Right renal pelvis (tissue), 4 donors: Measurements from ENCODE around the gene AKAP11. TPM values are rescaled to one million over a fixed set of nuclear protein-coding genes. Genes with fewer than 3 reads are reported as not detected.

Experiments
- DNase-seq, 4 donors: peaks; one replicate each; pipeline ENCODE4 v3.0.0-alpha.2; 2013; ENCODE audit warnings: low read depth in 4 of 4, low spot score in 3 of 4, missing footprints in 1 of 4
- polyA plus RNA-seq, 4 donors: library from polyadenylated mRNA; unstranded; fragments of 120-200 nt; gene quantifications; one replicate each; pipeline ENCODE4 v1.2.1, GENCODE V29; 2013; ENCODE audit not compliant: insufficient read length in 4 of 4

Gene AKAP11
- polyA plus RNA-seq, 4 donors: 32.7 to 41.5 (median 39.7) TPM

DNA sequence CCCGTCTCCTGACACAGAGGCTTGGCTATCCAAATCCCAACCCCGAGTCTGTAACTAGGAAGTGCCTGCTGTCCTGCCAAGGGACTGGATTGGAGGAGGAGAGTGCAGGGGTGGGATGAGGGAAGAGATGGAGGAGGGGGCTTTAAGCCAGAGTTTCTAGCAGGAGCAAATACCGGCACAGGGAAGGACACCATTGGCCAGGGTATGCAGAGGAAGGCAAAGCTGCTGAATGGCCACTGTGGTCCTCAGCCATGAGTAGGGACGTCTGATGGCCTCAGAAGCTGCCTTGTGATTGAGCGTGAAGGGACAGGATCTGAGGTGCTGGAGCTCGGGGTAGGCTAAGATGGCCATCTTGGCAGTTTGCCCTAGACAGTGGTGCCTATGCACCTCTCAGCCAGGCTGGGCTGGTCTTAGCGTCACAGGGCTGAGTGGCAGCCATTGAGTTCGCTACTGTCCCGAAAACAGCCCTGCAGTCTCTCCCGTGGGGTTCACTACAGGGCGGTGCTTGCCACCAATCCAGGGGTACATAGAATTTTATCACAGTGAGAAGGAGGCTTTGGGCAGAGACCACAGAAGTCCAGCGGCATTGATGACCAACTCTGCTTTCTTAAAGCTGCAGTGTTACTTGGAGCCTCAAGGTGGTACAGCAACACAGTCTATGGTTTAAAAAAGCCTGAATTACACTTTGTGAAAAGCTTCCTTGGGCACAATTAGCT is 61.8 kb downstream of the AKAP11 start:
- no peak for DNase-seq

DNA sequence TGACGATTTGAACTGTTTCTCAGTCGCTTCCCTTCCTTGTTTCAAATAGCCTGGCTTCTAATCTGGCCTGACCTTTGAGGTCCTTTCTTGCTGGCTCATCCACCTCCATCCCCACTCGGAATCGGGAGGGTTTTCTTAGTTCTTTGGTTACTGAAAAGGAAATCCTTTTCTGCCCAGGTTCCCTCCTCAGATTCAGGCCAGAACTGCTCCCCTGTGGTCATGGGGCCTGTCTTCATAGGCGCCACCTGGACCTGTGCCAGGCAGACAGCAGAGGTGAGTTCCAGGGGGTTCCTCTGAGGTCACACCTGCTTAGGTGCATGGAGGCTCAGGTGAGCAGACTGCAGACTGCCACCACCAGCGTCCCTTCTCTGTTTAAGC is 62.4 kb downstream of the AKAP11 start:
- DNase-seq: no peak

DNA sequence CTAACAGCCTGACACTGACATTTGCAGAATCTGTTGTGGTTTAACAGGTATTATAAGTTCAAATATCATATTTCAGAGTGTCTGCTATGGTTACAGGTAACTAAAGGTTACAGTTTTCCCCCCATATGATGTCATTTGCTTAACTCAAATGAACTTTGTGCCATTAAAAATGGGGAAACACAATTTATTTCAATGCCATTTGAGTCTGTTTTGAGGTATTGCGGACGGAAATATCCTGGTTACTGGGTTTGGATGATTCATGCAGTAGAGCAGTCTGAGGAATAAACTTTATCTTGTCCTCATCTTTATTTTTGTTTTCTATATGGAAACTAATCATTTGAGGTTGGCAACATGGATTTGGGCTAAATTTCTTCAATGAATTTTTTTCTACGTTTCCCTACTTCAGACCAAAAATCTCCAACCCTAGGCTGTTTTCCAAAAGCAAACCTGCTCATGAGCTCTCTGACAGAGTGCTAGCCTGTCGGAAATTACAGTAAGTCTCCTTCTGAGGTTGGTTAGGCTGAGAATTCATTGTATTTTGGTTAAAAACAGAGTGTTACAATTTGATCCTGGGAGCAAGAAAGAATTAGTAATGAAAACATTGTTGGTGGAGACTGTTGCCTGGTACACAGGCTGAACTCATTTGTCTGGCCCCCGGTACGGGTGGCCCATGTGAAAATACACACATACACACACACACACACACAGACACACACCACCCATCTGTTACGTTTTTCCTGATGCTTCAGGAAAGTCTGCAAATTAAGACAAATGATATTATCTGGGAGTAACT is 66.1 kb downstream of the AKAP11 start:
- DNase-seq: no peak

DNA sequence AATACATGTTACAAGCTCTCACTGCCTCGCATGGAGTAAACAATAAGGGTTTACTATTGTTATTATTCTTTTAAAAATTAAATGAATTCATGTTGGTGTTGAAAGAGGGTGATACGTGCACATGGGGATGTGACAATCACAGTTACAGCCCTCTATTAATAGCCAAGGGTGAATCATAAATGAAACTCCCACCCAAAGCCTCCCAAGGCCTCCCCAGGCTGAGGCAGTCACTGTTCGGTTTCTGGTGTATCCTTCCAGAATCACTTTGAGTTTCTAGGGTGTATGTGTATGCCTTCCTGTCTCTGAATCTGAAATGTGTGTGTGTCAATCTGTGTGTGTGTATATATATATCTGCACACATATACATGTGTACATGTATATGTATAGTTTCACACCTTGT is 73.4 kb downstream of the AKAP11 start:
- no peak for DNase-seq

DNA sequence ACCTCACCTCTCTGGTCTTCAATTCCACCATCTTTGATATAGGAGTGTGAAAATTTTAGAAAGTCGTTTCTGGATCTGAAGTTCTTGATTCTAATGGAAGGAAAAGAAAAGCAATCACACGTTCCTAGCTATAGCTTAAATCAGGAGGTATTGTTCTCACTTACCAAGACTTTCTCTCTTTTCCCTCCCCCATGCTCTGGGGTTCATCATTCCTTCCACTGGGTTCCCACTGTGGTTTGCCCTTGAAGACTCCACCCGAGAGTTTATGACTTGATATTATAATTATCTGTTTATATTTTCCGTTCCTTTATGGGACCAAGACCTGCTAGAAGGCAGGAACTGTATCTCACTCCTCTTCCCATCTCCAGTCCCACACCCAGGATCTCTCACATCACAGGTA is 76.6 kb downstream of the AKAP11 start:
- no peak for DNase-seq

DNA sequence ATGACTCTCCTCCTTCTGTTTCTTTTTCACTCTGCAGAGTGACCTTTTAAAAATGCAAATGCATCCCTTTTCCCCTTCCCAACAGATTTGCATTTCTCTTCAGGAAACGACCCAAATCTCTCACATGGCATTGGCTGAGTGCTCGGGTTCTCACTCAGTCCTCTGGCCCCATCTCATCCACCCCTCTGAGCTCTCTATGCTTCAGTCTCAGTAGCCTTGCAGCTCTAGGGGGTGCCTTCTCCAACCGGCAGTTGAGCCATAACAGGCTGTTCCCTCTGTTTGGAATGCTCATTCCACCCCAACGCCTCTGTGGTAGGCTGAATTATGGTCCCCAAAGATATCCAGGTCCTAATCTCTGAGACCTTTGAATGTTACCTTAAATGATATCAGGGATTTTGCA is 78.2 kb downstream of the AKAP11 start:
- no peak for DNase-seq

DNA sequence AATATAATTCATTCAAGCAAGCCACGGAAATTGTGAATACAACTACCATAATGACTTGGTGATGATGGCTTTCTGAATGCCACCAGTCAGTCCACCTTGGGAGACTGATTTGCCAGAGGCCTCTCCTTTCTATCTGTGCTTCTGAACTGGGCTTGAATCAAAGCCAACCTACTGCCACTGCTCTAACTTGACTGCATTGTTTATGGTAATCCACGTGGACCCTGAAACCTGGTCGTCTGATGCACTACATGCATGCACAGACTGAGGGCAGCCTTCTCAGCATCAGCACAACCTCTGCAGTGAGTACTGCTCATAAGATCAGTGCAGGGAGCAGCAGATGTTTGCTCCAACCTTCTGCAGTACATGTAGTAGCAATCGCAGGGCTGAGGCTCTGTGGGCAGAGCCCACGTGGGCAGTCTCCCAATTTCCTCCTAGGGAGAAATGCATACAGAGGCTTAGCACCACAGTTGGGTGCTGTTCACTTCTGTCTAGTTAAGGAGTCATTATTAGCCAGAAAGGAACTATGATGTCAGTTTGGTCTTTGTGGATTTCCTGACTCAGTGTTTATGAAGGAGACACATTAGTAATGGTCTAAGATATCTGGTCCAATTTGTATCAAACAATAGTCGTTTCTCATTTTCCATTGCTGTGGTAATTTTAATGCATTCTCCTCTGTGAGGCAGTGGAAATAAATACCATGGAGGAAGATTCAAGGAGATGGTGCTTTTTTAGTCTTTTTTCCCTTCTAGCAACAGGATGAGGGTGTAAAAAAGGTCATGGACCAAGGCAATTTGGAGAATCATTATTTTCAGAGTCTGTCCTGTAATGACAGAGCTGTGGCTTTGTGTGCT is 82.5 kb downstream of the AKAP11 start:
- no peak for DNase-seq

DNA sequence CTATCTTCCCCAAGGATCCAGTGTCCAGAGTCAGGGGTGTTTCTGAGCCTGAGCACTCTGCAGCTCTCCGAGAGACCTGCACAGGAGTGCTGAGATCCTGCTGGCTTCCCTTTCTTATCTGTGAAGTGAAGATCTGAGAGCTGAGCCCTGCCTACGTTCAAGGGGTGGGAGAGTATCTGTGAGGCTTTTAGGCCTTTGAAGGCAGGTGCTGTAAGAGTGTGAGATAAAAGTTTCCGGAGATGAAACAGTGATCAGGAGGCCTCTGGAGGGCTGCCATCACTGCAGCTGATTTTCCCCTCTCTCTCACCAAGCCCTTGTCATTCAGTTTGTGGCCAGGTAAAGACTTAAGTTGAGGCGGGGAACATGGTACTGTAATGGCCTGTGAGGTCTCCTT is 83.1 kb downstream of the AKAP11 start:
- DNase-seq: no peak

DNA sequence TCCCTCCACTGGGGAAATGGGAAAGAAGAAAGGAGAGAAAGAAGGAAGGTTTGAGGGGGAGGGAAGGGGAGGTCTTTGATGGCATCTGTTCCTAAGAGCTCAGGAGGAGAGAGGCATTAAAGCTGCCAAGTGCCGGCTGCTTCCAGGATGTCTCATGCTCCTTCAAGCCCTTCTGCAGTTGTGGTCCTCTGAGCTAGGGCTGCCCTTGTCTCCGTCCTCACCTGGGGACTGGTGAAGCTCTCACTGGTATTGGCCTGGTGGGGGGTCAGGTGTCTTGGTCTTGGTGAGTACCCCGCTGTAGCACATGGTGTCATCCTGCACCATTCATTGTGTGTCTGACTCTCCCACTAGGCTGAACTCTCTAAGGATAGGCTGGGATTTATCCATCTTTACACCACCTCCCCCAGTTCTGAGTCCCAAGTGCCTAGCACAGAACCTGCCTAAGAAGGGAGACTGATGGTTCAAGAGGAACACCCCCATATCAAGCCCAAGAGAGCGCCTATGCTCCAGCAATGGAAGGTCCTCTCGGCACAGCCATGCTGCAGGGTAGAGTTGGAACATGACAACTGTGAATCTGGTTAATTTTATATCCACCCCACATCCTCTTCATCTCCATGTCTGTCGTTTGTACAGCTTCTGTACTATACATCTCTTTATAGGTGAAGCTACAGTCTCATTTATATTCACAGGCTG is 83.7 kb downstream of the AKAP11 start:
- DNase-seq: no peak

DNA sequence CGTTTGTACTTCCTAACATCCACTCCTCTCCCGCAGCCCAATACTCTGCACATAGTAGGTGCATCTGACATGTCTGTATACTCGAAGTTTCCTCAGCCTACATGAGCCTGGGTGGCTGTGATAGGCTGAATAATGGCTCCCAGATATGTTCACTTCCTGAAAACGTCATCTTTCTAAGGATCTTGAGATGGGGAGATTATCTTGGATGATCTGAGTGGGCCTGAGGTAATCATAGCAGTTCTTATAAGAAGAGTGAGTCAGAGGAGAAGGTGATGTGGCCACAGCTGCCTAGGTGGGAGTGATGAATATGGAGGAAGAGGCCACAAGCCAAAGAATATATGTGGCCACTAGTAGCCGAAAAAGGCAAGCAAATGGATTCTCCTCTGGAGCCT is 84.2 kb downstream of the AKAP11 start:
- DNase-seq: no peak

DNA sequence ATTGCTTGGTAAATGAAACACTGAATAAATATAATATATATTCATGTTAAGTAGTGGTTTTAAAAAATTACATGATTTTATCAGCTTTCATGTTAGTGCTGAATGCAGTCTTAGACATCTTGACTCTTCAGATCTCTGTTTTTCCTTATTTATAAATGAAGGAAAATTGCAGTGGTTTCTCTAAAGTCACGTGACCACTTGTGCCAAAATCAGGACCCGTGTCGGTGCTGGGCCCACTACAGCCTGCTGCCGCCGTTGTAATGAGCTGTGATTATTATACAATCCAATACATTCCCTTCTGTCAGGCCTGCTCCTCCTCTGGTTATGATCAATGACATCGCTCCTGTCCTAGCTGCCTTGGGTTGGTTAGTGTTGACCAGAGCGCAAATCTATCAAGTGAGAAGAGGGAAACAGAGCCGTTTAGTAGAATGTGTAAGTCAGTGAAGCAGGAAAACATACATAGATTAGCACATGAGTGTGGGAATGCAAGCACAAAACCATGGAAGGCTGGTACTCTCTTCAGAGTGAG is 88.2 kb downstream of the AKAP11 start:
- DNase-seq: no peak

DNA sequence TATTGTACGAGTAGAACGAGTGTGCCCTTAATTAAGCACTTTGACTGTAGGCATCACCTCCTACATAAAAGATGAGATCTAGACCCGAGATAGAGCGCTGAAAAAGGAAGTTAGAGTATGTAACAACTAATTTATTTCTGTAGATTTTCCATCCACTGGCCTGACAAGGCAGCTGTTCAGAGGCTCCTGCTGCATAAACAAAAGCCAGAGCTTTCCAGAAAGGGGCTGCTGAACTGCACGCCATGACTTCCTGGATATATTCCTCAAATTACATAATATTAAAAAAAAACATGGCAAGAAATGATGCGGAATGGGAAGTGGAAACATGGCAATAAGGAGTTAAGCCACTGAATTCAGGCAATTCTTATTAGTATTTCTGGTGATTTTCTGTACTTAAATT is 89.7 kb downstream of the AKAP11 start:
- no peak for DNase-seq

DNA sequence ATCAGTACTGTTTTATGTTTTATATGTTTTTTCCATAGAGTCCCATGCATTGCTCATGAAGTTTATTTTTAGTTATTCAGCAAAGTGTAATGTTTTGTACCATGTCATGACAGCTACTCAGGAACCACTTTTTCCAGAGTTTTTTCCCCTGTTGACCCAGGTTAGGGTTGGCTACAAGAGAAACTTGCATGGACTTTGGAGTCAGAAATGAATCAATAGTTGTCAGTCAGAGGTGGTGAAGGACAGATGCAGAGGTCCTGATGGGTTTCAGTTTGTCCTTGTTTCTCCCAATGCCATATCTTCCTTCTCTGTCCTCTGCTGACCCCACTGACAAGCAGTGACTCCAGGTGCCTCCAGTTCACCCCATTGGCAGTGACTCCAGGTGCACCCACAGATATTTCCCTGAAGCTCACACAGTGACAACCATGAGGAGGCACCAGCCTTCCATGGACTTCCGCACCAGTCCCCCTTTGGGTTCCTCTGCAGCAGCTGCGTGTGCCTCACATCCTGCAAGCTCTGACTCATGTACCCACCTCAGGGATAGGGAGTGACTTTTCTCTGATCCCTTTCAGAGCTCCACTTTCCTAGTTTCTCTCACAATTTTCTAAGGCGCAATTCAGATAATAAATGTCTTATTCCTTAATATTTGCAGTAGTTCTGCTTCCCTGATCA is 92.1 kb downstream of the AKAP11 start:
- DNase-seq: no peak

DNA sequence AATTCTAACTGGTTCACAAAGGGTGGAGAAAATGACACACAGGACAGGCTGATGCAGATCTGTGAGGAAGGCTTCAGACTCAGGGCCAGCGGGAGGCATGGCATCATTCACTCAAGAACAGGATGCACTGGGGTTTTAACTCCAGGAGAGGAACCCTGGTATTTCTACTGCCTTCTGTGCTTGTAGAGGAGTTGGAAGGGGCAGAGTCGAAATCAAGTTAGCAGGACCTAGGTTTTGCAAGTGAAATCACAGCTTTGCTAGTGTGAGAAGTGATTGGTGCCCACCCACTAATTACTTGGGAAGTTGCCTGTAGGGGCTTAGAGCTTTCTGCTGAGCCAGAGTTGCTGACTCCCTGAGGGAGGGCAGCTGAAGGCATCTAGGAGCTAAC is 92.7 kb downstream of the AKAP11 start:
- DNase-seq: no peak

DNA sequence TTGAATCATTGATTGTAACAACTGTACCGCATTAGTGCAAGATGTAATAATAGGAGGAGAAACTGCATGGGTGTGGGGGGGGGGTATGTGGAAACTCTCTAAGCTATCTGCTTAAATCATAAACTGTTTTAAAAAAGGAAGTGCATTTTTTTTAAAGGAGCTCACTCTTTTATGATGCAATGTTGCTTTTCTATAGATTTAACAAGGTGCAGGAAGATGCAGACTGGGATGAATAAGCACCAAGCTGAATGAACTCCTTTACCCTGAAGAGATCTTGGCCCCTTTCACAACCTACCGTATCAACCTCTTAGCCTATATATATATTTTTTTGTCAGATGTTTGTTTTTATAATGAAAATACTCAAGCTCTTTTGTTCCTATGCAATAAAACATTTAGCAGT is 95.9 kb downstream of the AKAP11 start:
- no peak for DNase-seq

DNA sequence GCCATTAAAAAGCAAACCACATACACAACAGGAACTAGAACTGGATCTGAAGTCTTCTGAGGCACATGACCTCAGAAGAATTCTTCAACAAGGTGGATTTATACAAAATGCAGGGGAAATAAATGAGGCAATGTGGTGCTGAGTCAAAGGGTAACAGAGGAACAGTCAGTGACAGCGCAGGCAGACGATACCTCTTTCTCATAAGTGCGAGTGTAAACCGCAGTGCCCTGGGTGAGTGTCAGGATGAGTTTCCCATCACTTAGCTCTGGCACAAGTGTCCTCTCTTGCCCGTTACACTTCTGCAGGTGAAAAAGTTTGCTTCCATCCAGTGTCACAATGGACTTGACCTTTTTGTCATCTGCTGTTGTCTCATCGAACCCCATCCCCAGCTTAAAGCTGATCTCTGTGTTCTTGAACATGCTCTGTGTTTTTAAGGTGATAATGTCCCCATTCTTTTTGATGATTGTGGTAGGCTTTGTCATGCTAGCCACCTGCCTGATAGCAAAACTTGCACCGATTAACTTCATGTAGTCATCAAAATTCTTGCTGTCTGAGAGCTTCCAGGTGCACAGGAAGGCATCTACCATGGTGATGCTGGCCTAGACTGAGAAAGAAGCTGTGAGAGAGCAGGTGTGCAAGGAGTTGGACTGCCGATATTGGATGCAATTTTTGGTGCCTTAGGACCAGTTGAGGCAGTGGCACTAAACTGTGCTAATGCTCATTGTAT is 97.3 kb downstream of the AKAP11 start:
- DNase-seq: no peak

DNA sequence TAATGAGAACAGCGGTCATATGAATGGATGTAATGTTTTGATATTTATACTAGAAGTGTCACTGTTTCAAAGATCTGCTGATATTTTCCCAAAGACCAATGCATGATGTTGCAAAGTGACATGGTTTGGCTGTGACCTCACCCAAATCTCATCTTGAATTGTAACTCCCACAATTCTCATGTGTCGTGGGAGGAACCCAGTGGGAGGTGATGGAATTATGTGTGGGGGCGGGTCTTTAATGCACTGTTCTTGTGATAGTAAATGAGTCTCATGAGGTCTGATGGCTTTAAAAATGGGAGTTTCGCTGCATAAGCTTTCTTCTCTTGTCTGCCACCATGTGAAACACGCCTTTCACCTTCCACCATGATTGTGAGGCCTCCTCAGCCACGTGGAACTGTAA is 98.3 kb downstream of the AKAP11 start:
- DNase-seq: no peak
